ENCODE results near the gene DGAT2. TPM values are rescaled to one million over a fixed set of nuclear protein-coding genes. Genes with fewer than 3 reads are reported as not detected.
"Not testable (repeated sequence)": the region's sequence is repeated elsewhere in the genome, so short reads cannot be mapped to it uniquely, and the experiment has no call there.

Gene DGAT2
- total RNA-seq, 4 donors from 2014 or later = 69.8 to 338 (median 184) TPM

DNA sequence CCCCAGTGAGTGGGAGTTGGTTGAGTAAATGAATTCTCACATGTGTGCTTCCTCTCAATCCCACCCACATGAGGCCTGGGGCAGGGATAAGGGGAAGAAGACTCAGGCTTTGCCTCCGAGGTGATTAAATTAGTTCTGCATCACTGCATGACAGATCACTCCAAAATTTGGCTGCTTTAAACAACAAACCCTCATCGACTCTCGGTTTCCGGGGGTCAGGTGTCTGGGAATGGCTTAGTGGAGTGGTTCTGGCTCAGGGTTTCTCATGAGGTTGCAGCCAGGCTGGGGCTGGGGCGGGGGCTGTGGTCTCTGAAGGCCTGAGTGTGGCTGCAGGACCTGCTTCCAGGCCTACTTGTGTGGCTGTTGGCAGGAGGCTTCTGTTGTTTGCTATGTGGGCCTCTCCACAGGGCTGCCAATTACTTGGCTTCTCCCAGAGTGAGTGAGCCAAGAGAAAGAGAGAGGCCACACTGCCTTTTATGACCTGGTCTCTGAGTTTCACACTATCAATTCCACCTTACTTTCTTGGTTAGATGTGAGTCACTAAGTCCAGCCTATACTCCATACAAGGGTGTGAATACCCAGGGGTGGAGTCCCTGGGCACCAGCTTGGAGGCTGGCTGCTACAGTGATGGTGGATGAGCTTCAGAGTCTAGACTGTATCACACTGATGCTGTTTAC, 35.0 kb upstream of the DGAT2 start:
- H3K4me1 ChIP-seq = no peaks in the 10 kb centered on the region
- peak in 1 of 2 donors; percentile 70 for DNase-seq (ENCODE audit: low spot score in 2 of 2)
- TF ChIP-seq POLR2A (IDR thresholded peaks at IDR 0.05) (no peak), EP300 (IDR thresholded peaks at IDR 0.05) (no peak), CTCF (IDR thresholded peaks at IDR 0.05) (no peak), POLR2AphosphoS5 (IDR thresholded peaks at IDR 0.05) (no peak)
- H3K27ac ChIP-seq = no peak overlapping the region
- H3K9me3 ChIP-seq = no peaks in the 10 kb centered on the region
- no peaks in the 10 kb centered on the region for H3K36me3 ChIP-seq
- 76% methylated on average over 4 of the region's 5 CpGs for WGBS
- H3K27me3 ChIP-seq = peaks cover 4% of the 10 kb centered on the region
- no peak overlapping the region for H3K4me3 ChIP-seq

DNA sequence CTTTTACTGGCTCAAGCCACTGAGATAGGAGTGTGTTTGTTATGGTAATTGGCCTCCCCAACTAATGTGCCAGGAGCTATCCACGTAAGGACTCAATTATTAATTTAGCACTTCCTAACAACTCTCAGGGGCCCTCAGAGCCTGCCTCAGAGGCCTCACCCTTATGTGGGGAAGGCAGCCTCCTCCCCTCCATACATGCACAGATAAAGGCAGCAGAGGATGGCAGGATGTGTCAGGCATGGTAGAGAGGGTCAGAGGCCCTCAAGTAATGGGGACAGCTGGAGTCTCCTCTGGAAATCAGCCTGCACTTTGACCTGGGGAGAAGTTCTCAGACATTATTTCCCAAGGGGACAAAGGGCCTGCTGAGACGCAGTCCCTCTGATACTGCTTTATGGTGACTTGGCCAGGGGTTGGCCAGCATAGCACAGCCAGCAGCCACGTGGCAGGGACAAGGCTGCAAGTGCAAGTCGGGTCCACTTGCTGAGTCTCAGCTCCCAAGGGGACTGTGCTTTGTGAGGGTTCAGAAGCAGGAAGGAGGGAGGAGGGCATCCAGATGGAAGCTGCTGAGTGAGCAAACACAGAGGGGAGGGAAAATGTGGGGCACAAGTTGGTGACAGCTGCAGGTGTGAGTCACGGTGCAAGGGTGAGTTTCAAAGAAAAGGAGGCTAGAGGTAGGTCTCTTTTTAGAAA, 33.9 kb upstream of the DGAT2 start:
- no peak for TF ChIP-seq CTCF (IDR thresholded peaks at IDR 0.05)
- TF ChIP-seq POLR2A (IDR thresholded peaks at IDR 0.05) = no peak
- TF ChIP-seq EP300 (IDR thresholded peaks at IDR 0.05) = no peak
- TF ChIP-seq POLR2AphosphoS5 (IDR thresholded peaks at IDR 0.05) = no peak
- H3K4me1 ChIP-seq = no peaks in the 10 kb centered on the region
- peaks cover 4% of the 10 kb centered on the region for H3K27me3 ChIP-seq
- H3K36me3 ChIP-seq = no peaks in the 10 kb centered on the region
- H3K9me3 ChIP-seq = no peaks in the 10 kb centered on the region
- DNase-seq (ENCODE audit: low spot score in 2 of 2) = peak in 1 of 2 donors; percentile 38
- H3K27ac ChIP-seq = no peak overlapping the region
- no peak overlapping the region for H3K4me3 ChIP-seq
- 68% methylated on average over 5 of the region's 5 CpGs for WGBS

DNA sequence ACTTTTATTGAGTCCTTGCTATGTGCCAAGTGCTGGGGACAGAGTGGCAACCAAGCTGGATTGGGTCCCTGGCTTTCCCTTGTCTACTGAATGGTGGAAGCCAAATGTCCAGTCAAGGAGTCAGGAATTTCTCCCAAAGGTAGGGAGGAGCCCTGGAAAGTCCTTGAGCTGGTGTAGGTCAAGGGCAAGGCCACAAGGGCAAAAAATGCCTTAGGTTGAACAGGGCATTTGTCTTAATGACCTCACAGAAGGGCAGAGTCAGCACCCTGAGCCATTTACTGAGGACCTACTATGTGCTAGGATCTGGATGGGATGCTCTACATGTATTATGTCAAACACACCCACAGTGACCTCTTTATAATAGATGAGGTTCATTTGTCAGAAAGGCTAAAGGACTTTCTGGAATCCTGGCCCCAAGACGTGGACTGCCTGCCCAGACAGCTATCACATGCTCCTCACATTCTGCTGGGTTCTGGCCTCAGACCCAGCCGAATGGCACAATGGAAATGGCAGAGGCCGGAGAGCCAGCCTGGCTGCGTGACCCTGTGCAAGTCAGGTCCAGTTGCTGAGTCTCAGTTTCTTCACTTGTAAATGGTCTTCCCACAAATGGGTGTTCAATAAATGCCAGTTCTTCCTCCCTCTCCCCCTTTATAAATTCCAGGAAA, 33.3 kb upstream of the DGAT2 start:
- no peaks in the 10 kb centered on the region for H3K9me3 ChIP-seq
- 92% methylated on average over 4 of the region's 4 CpGs for WGBS
- H3K27me3 ChIP-seq = peaks cover 4% of the 10 kb centered on the region
- DNase-seq (ENCODE audit: low spot score in 2 of 2) = no peak
- H3K4me3 ChIP-seq = no peak overlapping the region
- H3K4me1 ChIP-seq = no peaks in the 10 kb centered on the region
- TF ChIP-seq POLR2AphosphoS5 (IDR thresholded peaks at IDR 0.05) (no peak), POLR2A (IDR thresholded peaks at IDR 0.05) (no peak), CTCF (IDR thresholded peaks at IDR 0.05) (no peak), EP300 (IDR thresholded peaks at IDR 0.05) (no peak)
- no peak overlapping the region for H3K27ac ChIP-seq
- no peaks in the 10 kb centered on the region for H3K36me3 ChIP-seq

- Histone ChIP-seq H3K4me1 (no peaks in the 10 kb centered on the region), H3K36me3 (no peaks in the 10 kb centered on the region), H3K27ac (no peak overlapping the region), H3K27me3 (peaks cover 4% of the 10 kb centered on the region), H3K9me3 (no peaks in the 10 kb centered on the region), H3K4me3 (no peak overlapping the region)
- no peak for DNase-seq (ENCODE audit: low spot score in 2 of 2)
- 73% methylated on average over 6 of the region's 6 CpGs for WGBS
- no peak for TF ChIP-seq EP300 (IDR thresholded peaks at IDR 0.05)
- TF ChIP-seq CTCF (IDR thresholded peaks at IDR 0.05) = no peak
- no peak for TF ChIP-seq POLR2AphosphoS5 (IDR thresholded peaks at IDR 0.05)
- no peak for TF ChIP-seq POLR2A (IDR thresholded peaks at IDR 0.05)
Observed at GRCh38 chr11:75737314-75737713, 31.3 kb upstream of the DGAT2 start.

DNA sequence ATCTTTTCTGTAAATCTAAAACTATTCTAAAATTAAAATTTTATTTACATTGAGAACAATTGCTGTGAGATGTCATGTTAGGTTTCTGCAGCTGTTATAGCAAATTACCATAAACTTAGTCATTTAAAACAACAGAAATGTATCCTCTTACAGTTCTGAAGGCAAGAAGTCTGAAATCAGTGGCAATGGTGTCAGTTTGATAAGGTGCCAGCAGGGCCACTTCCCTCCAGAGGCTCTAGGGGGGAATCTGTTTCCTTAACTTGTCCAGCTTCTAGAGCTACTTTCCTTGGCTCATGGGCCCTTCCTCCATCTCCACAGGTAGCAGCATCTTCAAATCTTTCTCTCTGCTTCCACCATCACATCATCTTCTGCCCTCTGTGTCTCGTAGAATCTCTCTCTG, 27.9 kb upstream of the DGAT2 start:
- Histone ChIP-seq H3K27me3 (peaks cover 4% of the 10 kb centered on the region), H3K4me1 (peaks cover 10% of the 10 kb centered on the region), H3K36me3 (no peaks in the 10 kb centered on the region), H3K9me3 (no peaks in the 10 kb centered on the region), H3K27ac (no peak overlapping the region), H3K4me3 (no peak overlapping the region)
- DNase-seq (ENCODE audit: low spot score in 2 of 2) = no peak
- WGBS = 90% methylated on average over 1 of the region's 1 CpG
- no peak for TF ChIP-seq CTCF (IDR thresholded peaks at IDR 0.05)
- TF ChIP-seq POLR2A (IDR thresholded peaks at IDR 0.05) = no peak
- no peak for TF ChIP-seq EP300 (IDR thresholded peaks at IDR 0.05)
- no peak for TF ChIP-seq POLR2AphosphoS5 (IDR thresholded peaks at IDR 0.05)

GRCh38 chr11:75743159-75743558, 25.4 kb upstream of the DGAT2 start:
- H3K36me3 ChIP-seq; H3K9me3 ChIP-seq; H3K27me3 ChIP-seq; H3K4me1 ChIP-seq; DNase-seq (ENCODE audit: low spot score in 2 of 2); H3K4me3 ChIP-seq; H3K27ac ChIP-seq: not testable (repeated sequence)
- WGBS = 90% methylated on average over 4 of the region's 4 CpGs

Measured in suprapubic skin (tissue), 4 donors.